Liver (tissue), 9 donors: ENCODE measurements around the gene U2AF1L4. TPM values are rescaled to one million over a fixed set of nuclear protein-coding genes. Genes with fewer than 3 reads are reported as not detected.

Experiments
- DNase-seq: peaks from one replicate; pipeline ENCODE4 v3.0.0-alpha.2; 2017; ENCODE audit warnings: low spot score
- H3K27ac ChIP-seq, 2 donors: one replicate each; pipeline ENCODE4 v1.7.0; 2013; ENCODE audit warnings: inconsistent platforms in 2 of 2, low read length in 2 of 2, control low read depth in 1 of 2, low read depth in 1 of 2, mild to moderate bottlenecking in 1 of 2
- H3K27me3 ChIP-seq, 4 donors: one replicate each; pipeline versions ENCODE4 v1.6.1 to v1.7.0; 2013; ENCODE audit warnings: low read length in 3 of 4, inconsistent platforms in 1 of 4, mild to moderate bottlenecking in 1 of 4, moderate library complexity in 1 of 4; ENCODE audit not compliant: control insufficient read depth in 4 of 4, insufficient read depth in 4 of 4
- H3K36me3 ChIP-seq, 4 donors: one replicate each; pipeline versions ENCODE4 v1.6.1 to v1.7.0; 2013; ENCODE audit warnings: low read length in 3 of 4, mild to moderate bottlenecking in 3 of 4, low read depth in 1 of 4, moderate library complexity in 1 of 4; ENCODE audit not compliant: control insufficient read depth in 4 of 4, insufficient read depth in 3 of 4
- H3K4me1 ChIP-seq, 4 donors: one replicate each; pipeline versions ENCODE4 v1.6.1 to v1.7.0; 2013; ENCODE audit warnings: low read length in 3 of 4, mild to moderate bottlenecking in 3 of 4, moderate library complexity in 1 of 4; ENCODE audit not compliant: control insufficient read depth in 4 of 4, insufficient read depth in 4 of 4
- H3K4me3 ChIP-seq, 3 donors: one replicate each; pipeline versions ENCODE4 v1.6.1 to v1.7.0; 2013; ENCODE audit warnings: low read length in 3 of 3, control low read depth in 1 of 3, low read depth in 1 of 3, mild to moderate bottlenecking in 1 of 3
- H3K9ac ChIP-seq, 2 donors: one replicate each; pipeline ENCODE4 v1.7.0; 2013; ENCODE audit warnings: low read length in 2 of 2, mild to moderate bottlenecking in 2 of 2, moderate library complexity in 2 of 2, control low read depth in 1 of 2, low read depth in 1 of 2
- H3K9me3 ChIP-seq, 4 donors: one replicate each; pipeline versions ENCODE4 v1.6.1 to v1.7.0; 2013; ENCODE audit warnings: low read length in 3 of 4; ENCODE audit not compliant: control insufficient read depth in 4 of 4
- ATF3 ChIP-seq: IDR thresholded peaks from 2 replicates; pipeline ENCODE4 v1.6.1; 2016; ENCODE audit warnings: antibody characterized with exemption
- EGR1 ChIP-seq, 2 donors: IDR thresholded peaks; 2 replicates each; pipeline ENCODE4 v1.6.1; 2016 to 2018; ENCODE audit warnings: antibody characterized with exemption in 2 of 2, low read depth in 2 of 2
- FOXA1 ChIP-seq: IDR thresholded peaks from 2 replicates; pipeline ENCODE4 v1.6.1; 2016; ENCODE audit warnings: antibody characterized with exemption
- FOXA2 ChIP-seq: IDR thresholded peaks from 2 replicates; pipeline ENCODE4 v1.6.1; 2016; ENCODE audit warnings: antibody characterized with exemption
- GABPA ChIP-seq, 2 donors: IDR thresholded peaks in 1 of 2; conservative IDR thresholded peaks in 1 of 2; 2 replicates each; pipeline ENCODE4 v1.6.1; 2016; ENCODE audit warnings: antibody characterized with exemption in 2 of 2, mild to moderate bottlenecking in 1 of 2, moderate library complexity in 1 of 2
- HNF4A ChIP-seq, 2 donors: conservative IDR thresholded peaks; 2 replicates each; pipeline ENCODE4 v1.6.1; 2016; ENCODE audit warnings: antibody characterized with exemption in 2 of 2, mild to moderate bottlenecking in 2 of 2
- HNF4G ChIP-seq: IDR thresholded peaks from 2 replicates; pipeline ENCODE4 v1.6.1; 2016; ENCODE audit warnings: antibody characterized with exemption
- JUND ChIP-seq, 2 donors: IDR thresholded peaks; 2 replicates each; pipeline ENCODE4 v1.6.1; 2016; ENCODE audit warnings: antibody characterized with exemption in 2 of 2
- RAD21 ChIP-seq, 2 donors: IDR thresholded peaks; 2 replicates each; pipeline ENCODE4 v1.6.1; 2016; ENCODE audit warnings: antibody characterized with exemption in 2 of 2, mild to moderate bottlenecking in 2 of 2
- RXRA ChIP-seq, 2 donors: IDR thresholded peaks; 2 replicates each; pipeline ENCODE4 v1.6.1; 2017 to 2018; ENCODE audit warnings: antibody characterized with exemption in 2 of 2, mild to moderate bottlenecking in 1 of 2
- TAF1 ChIP-seq: conservative IDR thresholded peaks from 2 replicates; pipeline ENCODE4 v1.6.1; 2016; ENCODE audit warnings: antibody characterized with exemption, mild to moderate bottlenecking
- YY1 ChIP-seq: IDR thresholded peaks from 2 replicates; pipeline ENCODE4 v1.6.1; 2016; ENCODE audit warnings: antibody characterized with exemption, mild to moderate bottlenecking
- WGBS: extraction: QIAGEN DNeasy Blood & Tissue Kit; methylation state at CpG from one replicate; pipeline ENCODE4 v1.1.7; 2013; 5-methylcytosine and 5-hydroxymethylcytosine counted together
- polyA plus RNA-seq, 2 donors: library from polyadenylated mRNA; stranded (reverse) in 1 of 2; unstranded in 1 of 2; fragments of 200-250 nt in 1 of 2; fragments of >200 nt in 1 of 2; fragmentation: Nextera tagmentation in 1 of 2; extraction: Ambion mirVana in 1 of 2; gene quantifications; one replicate each; pipeline versions ENCODE4 v1.2.1 to v1.2.3, GENCODE V29; 2013 to 2015
- total RNA-seq, 2 donors: library from RNA; depleted of rRNA; stranded (reverse); fragments of >200 nt; gene quantifications; one replicate each; pipeline ENCODE4 v1.2.3, GENCODE V29; 2014
- TF ChIP-seq, protein P1 (sequence below): fragments of 150-350 bp; IDR thresholded peaks from 2 replicates; pipeline ENCODE4 v1.5.1; 2017; ENCODE audit warnings: improper control_type of control experiment, low read depth, low read length; ENCODE audit not compliant: missing input control
- TF ChIP-seq, protein P2 (sequence below): IDR thresholded peaks from 2 replicates; pipeline ENCODE4 v1.6.1; 2016; ENCODE audit warnings: antibody characterized with exemption, mild to moderate bottlenecking
- donor health status: healthy.
- donor health status: healthy.
- donor health status: healthy.
- donor health status: healthy.
- donor health status: healthy.

The U2AF1L4 gene
- total and polyA plus RNA-seq, 4 donors, result 4.5 to 36.5 (median 13.4) TPM

DNA sequence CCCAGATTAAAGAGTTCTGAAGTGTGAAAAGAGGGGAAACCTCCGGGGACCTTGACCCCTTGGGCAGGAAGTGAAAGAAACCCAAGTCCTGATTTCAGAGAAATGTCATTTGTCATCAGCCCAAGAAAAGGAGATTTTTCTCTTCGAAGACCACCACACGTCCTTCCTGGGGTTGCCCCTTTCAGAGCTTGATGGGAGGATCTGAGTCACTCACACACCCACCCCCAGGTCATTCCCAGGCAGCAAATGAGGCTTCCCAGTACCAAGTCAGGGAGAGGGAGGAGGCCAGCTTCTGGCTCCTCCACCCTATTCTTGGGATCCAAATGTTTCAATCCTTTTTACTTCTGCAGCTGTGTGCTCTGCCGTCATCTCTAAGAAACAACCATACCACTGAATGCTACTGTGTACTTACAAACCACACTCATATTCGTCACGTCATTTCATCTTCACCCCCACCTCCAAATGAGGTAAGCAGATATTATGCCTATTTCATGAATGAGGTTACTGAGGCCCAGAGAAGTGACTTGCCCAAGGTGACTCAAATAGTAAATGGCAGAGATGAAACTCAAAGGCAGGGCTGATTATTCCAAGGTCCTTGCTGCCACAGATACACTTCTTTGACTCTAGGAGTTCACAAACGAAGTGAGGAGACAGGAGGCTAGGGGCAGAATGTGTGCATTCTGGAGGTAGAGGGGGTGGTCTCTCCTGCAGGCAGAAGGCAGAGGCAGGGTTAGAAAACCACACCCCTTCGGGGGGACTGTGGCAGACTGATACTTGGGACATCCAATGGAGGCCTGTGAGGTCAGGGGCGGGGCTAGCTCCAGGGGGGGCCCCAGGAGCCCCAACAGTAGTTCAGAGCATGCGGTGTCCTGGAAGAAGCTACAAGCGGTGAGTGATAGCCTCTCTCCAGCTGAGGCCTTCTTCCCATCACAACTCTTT, 32.4 kb downstream of the U2AF1L4 start (continued):
- TF ChIP-seq, protein P1, sequence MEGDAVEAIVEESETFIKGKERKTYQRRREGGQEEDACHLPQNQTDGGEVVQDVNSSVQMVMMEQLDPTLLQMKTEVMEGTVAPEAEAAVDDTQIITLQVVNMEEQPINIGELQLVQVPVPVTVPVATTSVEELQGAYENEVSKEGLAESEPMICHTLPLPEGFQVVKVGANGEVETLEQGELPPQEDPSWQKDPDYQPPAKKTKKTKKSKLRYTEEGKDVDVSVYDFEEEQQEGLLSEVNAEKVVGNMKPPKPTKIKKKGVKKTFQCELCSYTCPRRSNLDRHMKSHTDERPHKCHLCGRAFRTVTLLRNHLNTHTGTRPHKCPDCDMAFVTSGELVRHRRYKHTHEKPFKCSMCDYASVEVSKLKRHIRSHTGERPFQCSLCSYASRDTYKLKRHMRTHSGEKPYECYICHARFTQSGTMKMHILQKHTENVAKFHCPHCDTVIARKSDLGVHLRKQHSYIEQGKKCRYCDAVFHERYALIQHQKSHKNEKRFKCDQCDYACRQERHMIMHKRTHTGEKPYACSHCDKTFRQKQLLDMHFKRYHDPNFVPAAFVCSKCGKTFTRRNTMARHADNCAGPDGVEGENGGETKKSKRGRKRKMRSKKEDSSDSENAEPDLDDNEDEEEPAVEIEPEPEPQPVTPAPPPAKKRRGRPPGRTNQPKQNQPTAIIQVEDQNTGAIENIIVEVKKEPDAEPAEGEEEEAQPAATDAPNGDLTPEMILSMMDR, result no peak
- TF ChIP-seq RAD21 (IDR thresholded peaks at IDR 0.05) (no peak), FOXA2 (no peak), GABPA (IDR thresholded peaks at IDR 0.05 in 1 of 2, conservative IDR thresholded peaks at IDR 0.05 in 1 of 2) (no peak)

DNA sequence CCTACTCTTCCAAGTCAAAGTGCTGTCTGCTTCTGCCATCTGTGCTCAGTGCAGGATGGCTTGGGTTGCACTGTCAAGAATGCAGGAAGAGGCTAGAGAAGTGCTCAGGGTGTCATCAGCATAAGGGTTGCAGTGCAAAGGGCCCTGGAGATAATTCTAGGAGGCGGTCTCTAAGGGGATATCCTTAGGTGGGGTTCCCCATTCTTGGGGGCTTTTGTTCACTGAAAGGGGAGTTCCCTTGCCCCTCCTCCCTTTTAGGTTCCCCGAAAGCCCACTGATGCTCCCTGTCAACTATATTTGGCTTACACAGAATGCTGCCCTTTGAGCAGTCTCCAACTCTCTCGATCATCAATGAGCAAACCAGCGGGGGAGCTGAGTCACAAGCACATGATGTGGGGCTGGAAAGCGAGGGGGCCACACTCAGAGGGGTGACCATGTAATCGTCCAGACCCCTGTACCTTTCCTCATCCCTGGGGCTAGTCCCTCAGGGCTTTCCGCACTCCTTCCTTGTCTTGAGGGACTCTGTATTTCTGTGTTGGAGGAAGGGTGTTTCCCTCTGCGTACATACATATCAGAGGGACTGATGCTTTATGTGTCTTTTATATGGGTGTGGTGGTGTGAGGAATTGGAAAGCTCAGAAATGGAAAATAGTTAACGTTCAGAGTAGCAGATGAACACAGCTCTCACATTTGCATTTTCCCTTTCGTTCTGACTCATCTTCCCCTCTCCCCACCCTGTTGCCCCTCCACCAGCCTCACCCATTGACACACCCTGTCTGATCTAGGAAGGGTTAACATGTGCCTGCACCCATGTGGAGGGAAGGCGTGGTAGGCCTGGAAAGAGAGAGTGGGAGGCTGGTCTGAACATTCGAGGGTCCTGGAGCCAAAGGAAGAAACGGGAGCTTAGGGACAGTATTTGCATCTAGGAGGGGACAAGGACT, 34.2 kb downstream of the U2AF1L4 start:
- DNase-seq, result no peak
- 57% methylated on average over 13 of the region's 13 CpGs for WGBS
- no peaks in the 10 kb centered on the region for H3K9me3 ChIP-seq
- H3K4me1 ChIP-seq, result peaks cover 5 to 9% (median 6%) of the 10 kb centered on the region in 4 donors
- H3K4me3 ChIP-seq, result no peak overlapping the region
- H3K27me3 ChIP-seq, result no peaks in the 10 kb centered on the region
- no peaks in the 10 kb centered on the region for H3K36me3 ChIP-seq
- H3K9ac ChIP-seq, result no peak overlapping the region
- TF ChIP-seq RXRA (IDR thresholded peaks at IDR 0.05), result no peak
- TF ChIP-seq, protein P1, result no peak
- no peak for TF ChIP-seq YY1
- TF ChIP-seq FOXA2, result no peak
- TF ChIP-seq FOXA1, result no peak
- TF ChIP-seq EGR1 (IDR thresholded peaks at IDR 0.05; ENCODE audit: low read depth in 2 of 2), result no peak
- no peak for TF ChIP-seq JUND (IDR thresholded peaks at IDR 0.05)
- no peak for TF ChIP-seq RAD21 (IDR thresholded peaks at IDR 0.05)
- TF ChIP-seq TAF1, result no peak
- no peak for TF ChIP-seq ATF3
- no peak for TF ChIP-seq GABPA (IDR thresholded peaks at IDR 0.05 in 1 of 2, conservative IDR thresholded peaks at IDR 0.05 in 1 of 2)
- no peak for TF ChIP-seq HNF4G
- TF ChIP-seq, protein P2, sequence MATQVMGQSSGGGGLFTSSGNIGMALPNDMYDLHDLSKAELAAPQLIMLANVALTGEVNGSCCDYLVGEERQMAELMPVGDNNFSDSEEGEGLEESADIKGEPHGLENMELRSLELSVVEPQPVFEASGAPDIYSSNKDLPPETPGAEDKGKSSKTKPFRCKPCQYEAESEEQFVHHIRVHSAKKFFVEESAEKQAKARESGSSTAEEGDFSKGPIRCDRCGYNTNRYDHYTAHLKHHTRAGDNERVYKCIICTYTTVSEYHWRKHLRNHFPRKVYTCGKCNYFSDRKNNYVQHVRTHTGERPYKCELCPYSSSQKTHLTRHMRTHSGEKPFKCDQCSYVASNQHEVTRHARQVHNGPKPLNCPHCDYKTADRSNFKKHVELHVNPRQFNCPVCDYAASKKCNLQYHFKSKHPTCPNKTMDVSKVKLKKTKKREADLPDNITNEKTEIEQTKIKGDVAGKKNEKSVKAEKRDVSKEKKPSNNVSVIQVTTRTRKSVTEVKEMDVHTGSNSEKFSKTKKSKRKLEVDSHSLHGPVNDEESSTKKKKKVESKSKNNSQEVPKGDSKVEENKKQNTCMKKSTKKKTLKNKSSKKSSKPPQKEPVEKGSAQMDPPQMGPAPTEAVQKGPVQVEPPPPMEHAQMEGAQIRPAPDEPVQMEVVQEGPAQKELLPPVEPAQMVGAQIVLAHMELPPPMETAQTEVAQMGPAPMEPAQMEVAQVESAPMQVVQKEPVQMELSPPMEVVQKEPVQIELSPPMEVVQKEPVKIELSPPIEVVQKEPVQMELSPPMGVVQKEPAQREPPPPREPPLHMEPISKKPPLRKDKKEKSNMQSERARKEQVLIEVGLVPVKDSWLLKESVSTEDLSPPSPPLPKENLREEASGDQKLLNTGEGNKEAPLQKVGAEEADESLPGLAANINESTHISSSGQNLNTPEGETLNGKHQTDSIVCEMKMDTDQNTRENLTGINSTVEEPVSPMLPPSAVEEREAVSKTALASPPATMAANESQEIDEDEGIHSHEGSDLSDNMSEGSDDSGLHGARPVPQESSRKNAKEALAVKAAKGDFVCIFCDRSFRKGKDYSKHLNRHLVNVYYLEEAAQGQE, result no peak
- no peak for TF ChIP-seq HNF4A (conservative IDR thresholded peaks at IDR 0.05)
- H3K27ac ChIP-seq, result no peak overlapping the region
